HK-2 (cell line): ENCODE measurements around the gene CMIP.

Experiments
- DNase-seq: peaks from one replicate; pipeline ENCODE4 v3.0.0-alpha.2; 2018; ENCODE audit not compliant: unreplicated experiment

CMIP gene

DNA sequence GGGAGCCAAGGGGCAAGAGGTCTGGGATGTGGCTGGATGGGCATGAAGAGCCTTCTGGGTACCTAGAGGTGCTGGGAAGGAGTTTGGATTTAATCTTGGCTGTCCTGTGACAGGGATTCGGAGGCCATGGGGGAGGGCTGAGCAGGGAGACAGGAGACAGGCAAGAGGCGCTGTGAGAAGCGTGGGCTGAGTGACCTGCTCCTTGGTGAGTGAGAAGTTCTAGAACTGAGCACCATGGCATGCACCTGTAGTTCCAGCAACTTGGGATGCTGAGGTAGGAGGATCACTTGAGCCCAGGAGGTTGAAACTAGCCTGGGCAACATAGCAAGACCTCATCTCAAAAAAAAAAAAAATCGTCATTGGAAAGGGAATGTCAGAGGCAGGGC, 256.2 kb downstream of the CMIP start:
- no peak for DNase-seq

DNA sequence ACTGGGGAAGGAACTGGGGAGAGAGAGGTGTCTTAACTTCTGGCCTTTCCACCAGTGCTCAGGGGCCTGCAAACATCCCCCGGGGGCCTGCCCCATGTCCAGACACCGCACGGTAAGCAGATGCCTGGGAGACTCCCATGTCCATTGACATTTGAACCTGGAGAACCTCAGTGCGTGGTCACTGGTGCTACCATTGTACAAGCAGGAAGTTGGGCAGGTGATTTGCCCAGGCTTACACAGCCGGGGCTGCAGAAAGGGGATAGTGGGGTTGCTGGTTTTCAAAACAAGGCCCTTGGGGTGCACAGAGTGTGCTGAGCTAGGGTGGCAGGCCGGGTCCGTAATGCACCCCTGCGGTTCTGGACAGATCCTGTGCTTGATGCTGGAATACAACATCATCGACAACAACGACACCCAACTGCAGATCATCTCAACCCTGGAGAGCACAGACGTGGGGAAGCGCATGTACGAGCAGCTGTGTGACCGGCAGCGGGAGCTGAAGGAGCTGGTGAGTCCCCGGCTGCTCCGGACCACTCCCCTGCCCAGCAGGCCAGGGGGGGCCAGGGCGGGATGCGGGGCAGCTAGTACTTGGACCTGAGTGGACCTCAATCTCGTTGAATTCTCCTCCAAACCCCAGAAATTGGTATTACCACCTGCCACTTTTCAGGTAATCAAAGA, 256.8 kb downstream of the CMIP start:
- DNase-seq = no peak

DNA sequence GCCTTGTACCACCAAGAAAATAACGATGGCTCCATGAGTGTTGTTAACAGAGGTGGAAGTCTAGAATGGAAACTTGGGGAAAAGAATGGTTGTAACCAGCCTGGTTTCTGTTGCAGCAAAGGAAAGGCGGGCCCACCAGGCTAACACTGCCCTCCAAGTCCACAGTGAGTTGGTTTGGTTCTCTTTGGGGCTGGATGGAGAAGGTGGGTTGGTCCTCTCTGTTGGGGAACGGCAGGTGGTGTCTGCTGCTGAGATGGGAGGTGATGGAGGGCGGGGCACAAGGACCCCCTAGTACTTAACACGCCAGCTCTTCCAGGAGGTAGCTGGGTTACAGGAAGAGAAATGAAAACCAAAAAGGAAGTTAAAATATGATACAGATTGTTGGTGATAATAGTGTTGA, 257.9 kb downstream of the CMIP start:
- DNase-seq = no peak

DNA sequence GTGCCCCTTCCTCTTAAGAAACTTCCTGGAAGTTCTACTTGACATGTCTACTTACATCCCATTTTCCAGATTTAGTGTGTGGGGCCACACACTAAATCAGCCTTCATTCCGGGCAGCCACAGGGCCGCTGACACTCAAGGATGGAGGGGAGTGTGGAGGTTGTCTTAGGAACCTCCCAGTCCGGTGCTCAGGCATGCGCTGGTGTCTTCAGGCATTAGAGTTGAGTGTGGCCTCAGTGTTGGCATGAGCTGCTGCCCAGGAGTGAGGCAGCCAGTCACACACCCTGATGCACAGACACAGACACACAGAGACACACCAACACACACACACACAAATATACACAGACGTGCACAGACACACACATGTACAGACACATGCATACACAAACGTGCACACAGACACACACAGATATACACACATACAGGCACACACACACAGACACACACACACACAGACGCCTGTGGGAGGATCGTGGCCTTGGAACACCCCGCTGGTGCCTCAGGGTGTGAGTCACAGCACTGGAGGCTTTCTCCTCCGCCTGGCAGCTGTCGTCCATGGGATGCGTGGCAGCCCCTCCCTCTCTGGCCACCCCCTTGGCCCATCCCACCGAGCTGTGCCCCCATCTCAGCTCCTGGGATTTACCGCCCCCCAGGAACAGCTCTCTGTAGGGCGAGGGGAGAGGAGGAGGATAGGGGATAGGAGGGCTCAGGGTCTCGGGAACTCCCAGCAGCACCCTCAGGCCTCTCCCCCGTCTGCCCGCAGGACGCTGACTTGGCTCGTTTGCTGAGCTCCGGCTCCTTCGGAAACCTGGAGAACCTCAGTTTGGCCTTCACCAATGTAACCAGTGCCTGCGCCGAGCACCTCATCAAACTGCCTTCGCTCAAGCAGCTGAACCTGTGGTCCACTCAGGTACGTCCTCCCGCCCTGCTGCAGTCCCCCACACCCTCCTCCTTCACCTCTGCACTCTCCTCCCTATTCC, 258.9 kb downstream of the CMIP start:
- DNase-seq = peak; percentile 75

DNA sequence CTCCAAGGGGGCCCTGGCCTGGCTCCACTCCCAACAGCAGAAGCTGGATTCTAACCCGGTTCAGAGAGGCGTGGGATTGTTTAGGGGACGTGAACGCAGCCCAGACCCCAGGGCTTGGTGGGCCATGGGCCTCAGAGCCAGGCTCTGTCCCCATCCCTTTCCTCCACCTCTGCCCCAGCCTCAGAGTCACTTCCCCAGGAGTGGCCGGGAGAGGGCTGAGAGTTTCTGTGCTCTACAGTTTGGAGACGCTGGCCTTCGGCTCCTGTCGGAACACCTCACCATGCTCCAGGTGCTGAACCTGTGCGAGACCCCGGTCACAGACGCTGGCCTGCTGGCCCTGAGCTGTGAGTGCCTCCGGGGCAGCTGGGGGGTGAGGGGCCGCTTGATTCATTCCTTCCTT, 260.7 kb downstream of the CMIP start:
- DNase-seq = no peak

DNA sequence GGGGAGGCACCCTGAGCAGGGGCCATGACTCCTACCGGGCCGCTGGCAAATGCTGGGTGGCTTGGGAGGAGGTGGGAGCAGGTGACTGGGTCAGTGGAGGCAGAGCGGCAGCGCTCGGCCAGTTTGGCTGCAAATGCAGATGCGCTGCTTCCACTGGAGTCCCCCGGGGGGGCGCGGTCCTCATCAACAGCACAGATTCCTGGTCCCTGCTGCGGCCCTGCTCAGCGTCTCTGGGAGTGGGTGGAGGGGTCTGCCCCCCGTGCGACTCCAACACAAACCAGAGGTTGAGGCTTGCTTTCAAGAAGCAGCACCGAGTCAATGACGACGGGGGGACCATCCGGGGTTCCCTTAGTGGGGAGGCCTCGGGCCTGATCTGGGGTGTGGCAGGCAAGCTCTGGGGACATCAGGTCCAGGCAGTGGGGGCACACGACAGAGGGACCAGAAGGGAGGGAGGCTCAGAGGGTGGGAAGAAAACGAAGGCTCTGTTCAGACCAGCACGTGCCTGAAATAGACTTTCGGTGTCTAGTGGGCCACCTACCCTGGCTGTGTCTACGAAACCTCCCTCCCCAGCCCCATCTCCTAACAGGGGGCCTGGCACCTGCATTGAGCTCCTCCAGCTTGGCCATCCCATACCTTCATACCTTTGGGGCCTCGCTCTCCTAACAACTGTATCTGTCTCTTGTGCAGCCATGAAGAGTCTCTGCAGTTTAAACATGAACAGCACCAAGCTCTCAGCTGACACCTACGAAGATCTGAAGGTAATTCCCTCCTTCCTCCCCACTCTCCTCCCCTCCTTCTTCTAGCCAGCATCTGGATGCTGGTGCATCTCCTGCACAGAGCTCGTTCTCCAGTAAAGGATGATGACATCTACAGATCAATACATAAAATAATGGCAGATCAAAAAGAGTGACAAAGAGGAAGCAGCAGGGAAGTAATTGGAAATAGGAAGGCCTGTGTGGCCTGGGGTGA, 262.0 kb downstream of the CMIP start:
- DNase-seq = no peak

DNA sequence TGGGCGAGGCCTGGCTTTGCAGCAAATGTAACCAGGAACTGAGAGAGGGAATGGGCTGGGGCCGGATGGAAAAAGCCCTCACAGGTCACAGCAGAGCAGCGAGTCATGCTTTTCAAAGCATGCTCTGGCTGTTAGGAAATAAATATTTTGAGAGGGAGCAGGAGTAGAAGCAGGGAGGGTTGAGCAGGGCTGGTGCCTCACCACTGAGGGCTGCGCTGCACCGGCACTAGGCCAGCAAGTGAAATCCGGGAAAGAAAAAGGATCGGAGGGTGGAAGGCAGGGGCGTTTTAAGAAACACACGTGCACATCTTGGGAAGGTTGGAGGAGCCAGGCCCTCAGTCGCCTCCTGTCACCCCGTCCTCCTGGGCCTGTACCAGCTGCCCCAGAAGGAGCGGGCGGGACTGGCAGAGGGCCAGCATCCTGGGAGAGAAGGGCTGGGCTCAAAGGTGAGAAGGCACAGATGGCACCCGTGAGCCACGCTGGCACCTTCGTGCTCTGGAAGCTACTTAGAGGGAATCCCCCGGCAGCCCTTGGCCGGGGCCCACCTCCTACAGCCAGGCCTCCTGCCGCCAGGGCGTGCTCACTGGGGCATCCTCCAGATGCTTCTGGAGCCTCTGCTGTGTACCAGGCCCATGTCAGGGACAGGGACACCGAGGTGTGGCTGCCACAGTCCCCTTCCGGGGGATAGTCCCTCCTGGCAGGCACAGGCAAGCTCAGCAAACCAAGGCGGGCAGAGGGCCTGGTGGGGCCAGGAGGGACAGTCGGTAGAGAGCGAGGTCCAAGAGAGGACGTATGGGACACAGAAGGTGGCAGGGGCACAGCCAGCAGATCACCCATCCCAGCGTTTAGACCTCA, 263.0 kb downstream of the CMIP start:
- DNase-seq = peak; percentile 48

DNA sequence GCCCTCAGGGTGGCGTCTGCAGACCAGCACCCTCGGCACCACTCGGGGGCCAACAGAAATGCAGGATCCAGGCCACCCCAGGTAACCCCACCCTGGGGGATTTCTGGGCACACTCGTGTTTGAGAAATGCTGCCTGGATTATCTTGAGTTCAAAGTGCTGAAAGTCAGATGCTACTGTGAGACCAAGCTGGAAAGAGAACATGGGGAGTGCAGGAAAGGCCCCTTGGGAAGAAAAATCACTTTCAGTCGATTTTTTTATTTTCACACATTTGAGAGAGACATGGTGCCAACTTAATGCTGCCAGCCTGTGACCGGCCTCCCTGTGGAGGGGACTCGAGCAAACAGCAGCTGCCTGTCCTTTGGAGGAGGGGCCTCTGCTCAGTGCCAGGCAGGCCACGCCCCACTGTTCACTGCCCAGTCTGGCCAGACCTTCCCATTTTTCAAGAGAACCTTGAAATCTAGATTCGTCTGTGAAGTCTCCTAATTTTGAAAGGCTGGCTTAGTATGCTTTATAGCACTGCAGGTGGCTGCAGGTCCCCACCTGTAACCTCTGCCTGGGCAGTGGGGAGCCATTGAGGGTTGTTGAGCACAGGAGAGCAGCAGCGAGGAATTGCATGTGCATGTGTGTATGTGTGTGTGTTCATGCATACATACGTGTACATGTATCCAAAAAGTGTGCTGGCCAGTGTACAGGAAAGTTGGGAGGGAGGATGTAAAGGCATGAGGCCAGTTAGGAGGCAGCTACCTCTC, 263.8 kb downstream of the CMIP start:
- no peak for DNase-seq

DNA sequence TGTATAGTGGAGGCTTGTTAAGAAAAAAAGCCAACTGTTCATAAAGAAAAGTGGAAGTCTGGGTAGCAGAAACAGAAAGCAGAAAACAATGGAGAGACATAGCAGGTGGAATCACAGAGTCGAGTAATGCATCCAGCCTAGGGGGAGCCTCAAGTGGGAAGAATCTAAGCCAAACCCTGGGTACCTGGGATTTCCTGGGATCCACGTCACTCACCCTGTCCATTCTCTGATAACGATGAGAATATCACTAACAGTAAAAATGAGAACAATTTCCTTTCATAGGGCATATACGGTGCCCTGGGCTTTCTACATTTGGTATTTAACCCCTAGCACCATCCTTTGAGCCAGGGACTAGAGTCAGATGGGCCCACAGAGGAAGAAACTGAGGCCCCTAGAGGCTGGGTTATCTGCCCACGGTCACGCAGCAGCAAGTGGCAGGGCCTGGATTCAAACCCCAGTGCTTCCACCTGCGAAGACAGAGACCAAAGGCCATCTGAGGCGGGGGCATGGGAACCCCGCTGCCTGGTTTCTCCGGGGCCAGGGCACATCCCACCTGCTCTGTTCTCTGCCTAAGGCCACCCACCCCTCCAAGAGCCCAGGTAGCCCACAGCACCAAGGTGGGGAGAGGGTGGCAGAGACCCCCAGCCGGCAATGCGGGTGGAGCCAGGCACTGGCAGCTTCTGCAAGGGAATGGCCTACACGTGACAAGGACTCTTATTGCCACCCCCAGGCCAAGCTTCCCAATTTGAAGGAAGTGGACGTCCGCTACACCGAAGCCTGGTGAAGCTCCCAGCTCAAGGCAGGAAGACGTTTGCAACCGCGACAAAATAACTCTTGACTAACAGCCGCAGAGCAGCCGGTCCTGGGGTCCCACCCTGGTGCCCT, 264.6 kb downstream of the CMIP start:
- no peak for DNase-seq

DNA sequence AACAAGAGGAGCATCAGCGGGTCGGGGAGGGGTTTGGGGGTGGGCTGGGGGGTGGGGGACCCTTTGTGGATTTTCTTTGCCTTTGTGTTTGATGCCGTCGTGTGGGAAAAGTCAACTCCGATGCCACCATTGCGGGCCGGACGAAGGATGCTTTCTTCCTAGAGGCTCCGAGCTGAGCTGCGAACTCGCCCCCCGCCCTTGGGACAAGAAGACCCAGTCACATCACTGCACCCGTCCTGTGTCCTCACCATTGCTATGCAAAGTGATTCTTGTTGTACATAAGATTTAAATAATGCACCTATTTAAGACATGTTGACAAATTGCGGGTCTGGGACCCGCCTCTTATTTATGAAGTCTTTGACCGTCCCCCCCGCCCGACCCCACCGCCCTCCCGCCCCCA, 265.4 kb downstream of the CMIP start:
- DNase-seq = no peak

DNA sequence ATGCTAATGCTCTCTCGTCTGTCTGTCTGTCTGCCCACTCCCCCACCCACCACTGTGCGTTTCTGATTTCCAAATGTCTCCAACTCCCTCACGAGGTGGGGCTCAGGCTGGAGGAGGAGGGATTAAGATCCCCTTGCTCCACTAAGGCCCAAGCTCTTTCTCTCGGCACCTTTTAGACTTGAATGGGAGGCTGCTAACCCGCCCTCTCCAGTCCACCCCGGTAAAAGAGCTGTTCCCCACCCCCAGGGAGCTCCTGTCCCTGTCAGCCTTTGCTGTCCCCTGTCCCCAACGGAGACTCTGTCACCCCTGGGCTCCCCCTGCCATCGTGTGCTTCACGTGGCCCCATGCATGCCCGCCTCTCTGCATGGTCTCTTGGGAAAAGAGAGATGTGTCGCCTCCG, 266.0 kb downstream of the CMIP start:
- no peak for DNase-seq

DNA sequence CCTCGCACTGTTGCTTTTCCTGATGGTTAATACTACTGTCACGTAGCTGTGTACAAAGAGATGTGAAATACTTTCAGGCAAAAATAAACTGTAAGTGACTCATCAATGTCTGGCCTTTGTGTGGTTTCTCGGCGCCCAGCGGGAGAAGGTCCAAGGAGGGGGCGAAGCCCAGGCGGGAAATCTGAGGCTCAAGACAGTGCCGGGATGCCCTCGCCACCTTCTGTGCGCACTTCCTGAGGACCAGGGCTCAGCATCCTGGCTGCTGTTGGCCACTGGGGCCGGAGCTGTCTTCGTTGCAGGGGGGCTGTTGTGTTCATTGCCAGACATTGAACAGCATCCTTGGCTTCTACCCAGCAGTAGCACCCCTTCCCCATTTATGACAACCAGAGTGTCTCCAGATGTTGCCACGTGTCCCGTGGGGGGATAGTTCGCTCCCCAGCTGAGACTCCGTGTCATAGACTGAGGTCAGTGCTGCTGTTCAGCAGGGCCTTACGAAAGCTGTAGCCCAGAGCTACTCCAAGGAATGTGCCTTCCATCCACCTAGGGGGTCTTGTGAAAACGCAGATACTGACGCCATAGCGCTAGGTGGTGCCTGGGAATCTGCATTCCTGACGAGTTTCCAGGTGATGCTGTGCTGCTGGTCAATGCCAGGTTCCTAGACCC, 267.2 kb downstream of the CMIP start:
- peak; percentile 81 for DNase-seq

DNA sequence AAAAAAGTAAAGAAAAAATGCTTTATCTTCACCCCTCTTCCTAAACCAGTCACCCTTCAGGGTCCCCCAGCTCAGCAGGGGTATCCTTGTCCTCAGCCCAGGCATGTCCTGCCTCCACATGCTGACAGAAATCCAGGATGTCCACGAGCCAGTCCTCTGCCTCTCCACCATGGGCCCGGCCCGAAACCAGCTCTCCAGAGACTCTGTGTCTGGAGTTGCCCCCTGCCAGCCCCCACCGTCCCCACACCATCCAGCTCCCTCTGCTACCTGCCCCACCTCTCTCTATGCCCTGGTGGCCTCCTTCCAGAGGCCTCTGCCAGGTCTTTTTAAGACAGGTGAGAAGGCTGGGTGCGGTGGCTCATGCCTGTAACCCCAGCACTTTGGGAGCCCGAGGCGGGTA, 268.1 kb downstream of the CMIP start:
- DNase-seq = no peak

DNA sequence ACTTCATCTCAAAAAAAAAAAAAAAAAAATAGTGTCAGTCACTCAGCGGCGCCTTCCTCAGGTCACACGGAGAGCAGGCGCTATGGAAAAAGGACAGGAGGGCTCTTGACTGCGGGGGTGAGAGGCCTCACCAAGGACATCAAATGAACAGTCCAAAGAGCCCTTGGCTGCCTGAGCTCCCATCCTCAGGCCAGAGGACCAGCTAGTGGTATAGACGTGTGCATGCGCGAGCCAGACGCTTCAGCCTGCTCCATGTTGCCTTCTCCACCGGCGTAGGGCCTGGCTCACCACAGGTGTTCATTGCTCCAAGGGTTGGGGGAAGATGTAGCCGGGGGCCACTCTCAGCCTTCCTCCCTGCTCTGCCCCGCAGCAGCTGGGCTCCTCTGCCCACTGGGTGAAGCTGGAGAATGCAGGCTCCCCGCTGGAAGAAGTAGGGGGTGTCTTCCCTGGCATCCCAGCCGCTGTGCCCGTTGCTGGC, 268.7 kb downstream of the CMIP start:
- DNase-seq = no peak

DNA sequence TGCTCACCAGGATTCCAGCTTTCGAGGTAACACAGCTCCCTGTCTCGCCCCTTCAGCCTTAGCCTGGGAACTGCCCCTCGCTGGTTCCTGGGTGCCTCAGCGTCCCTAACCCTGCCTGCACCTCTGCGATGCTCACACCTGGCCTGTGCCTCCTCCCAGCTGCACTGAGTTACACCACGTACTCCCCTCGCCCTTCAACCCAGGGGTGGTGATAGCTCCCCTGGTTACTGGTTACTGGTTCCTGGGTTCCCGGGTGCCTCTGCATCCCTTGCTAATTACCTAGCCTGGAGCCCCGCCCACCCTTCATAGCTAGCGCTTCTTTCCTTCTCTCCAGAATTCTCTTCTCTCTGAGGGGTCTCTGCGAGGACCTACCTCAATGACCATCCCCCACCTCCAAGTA, 269.2 kb downstream of the CMIP start:
- DNase-seq = no peak

DNA sequence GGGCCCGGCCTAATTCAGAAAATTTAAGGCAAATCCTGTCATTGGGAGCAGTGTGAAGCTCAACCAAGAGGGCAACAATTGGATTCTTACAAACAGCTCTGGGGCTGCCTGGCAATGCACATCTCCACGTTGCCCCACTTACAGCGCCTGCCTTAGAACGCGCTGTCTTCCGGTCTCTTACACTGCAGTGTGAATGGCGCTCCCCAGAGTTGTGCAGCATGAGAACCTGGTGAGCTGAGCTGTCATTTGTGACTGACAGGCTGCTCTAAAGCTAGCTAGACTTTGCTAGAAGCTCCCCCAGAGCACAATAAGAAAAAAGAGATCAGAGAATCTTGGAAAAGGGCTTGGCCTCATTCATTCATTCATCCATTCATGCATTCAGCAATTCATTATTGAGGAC, 270.0 kb downstream of the CMIP start:
- DNase-seq = no peak

DNA sequence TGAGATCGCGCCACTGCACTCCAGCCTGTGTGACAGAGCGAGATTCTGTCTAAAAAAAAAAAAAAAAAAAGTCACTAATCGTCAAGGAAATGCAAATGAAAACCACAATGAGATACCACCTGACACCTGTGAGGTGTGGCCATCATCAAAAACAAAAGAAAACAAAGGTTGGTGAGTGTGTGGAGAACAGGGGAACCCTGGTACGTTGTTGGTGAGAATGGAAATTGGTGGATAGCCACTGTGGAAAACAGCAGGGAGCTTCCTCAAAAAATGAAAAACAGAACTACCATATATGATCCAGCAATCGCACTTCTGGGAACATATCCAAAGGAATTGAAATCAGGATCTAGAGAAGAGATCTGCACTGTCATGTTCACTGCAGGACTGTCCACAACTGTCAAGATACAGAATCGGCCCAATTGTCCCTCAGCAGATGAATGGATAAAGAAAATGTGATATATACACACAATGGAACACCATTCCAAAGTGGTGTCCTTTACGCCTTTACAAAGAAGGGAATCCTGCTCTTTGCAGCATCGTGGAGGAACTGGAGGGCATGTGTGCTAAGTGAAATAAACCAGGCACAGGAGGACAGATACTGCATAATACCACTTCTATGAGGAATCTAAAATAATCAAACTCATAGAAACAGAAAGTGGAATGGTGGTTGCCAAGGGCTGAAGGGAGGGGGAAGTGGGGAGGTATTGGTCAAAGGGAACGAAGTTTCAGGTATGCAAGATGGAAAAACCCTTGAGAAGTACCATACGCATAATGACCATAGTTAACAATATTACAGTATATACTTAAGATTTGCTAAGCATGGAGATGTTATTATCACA, 271.0 kb downstream of the CMIP start:
- DNase-seq = no peak
